HG03139 (cell line): Measurements from ENCODE around the gene DAZAP1.
"Not testable (repeated sequence)": the region's sequence is repeated elsewhere in the genome, so short reads cannot be mapped to it uniquely, and the experiment has no call there.

Source experiments
- ATAC-seq: cut with Tn5 transposase; IDR thresholded peaks from one replicate; pipeline ENCODE4 v1.9.1; 2021; ENCODE audit not compliant: unreplicated experiment

The DAZAP1 gene

GRCh38 chr19:1471010-1471514 is 63.7 kb downstream of the DAZAP1 start:
- no peak for ATAC-seq

- no peak for ATAC-seq
Measured at GRCh38 chr19:1471515-1472160, 64.3 kb downstream of the DAZAP1 start.

DNA sequence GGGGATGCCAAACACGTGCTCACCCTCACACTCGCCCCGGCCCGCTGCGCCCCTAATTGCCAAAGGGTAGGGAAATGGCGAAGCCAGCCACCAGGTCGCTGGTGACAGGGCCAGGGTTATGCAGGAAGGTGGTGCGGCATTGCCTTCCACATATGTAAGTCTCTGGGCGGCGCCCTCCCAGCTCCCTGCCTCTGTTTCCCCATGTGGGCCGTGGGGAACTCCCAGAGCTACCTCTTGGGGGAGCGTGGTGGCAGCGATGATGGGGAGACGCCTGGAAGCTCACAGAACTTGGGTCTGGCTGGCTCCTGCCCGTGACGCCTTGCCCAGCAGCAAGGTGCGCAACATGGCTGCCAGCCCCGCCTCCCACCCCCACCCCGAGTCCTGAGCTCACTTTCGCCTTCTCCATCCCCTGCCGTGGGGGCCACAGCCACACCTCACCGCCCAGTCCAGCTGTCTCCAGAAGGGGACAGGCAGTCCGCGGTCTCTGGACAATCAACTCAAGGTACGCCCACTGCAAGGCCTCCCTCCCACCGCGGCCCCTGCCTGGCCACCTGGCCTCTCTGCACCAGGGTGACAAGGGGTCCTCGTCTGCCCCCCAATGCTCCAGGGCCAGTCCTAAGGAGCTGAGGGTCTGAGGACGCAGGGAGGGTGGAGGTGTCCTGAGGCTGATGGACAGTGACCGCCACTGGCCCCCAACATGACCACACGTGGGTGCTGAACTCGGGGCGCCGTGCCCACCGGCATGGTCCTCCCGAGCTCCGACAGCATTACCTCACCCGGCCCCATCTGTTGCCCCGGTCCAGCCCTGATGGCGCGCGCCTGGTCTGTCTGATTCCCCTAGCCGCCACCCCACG is 65.1 kb downstream of the DAZAP1 start:
- no peak for ATAC-seq

DNA sequence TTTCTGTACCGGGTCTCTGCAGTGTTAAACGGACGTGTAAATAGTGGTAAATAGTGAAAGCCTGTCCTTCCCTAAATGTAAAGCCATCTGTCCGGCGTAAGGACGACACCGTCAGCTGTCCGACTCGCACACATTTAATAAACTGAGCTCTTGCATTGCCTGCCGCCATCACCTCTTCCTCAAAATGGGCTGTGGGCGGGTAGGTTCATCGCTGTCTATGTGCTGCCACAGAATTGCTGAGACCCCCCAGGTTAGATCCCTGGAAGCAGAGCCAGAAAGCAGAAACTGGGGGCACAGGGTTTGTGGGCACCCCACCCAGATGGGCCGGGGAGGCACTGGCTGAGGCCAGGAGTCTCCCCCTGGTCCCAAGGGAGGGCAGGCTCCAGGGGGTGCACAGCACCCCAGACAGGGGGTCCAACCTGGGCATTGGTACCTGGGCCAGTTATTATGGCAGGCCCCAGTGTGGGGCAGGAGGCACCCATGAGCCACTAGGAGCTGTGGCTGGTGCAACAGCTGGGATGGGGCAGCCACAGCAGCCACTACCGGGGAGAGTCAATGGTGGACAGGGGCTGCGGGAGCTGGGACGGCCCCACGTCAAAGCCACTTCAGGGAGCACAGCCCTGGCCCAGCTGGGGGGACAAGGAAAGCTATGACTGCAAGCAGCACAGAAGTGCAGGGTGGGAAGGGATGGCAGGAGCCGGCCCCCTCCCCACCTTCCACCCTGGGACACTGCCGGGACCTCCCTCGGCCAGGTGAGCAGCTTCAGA is 65.9 kb downstream of the DAZAP1 start:
- ATAC-seq, result no peak

DNA sequence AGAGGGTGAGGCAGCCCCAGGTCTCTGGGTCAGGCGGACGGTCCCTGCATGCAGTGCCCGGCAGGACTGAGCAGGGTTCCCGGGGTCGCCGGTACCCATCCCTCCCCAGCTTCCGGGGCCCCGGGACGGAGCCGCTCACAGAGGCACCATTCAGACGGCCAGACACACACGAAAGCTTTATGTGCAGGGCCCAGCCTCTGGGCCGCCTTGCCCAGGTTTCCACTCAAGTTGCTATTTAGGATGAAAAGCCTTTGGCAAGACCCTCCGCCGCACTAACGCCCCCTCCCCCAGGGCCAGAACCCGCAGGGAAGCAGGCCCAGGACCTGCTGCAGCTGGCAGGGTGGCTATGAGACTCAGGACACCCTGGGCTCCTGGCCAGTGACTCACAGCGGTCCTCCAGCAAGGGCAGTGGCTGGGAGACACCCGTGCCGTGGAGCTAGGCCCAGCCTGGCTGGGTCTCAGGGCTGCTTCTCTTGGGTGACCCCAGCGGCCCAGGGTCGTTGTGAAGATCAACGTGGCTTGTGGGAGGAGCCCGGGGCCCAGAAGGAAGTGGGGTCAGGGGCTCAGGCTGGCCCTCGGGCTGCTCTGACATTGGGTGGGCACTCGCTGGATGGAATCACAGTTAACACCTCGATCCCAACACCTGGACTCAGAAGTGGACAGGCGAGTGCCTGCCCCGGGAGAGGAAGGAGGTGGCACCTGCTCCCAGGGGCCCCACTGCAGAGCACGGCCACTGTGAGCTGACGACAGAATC is 66.8 kb downstream of the DAZAP1 start:
- no peak for ATAC-seq

DNA sequence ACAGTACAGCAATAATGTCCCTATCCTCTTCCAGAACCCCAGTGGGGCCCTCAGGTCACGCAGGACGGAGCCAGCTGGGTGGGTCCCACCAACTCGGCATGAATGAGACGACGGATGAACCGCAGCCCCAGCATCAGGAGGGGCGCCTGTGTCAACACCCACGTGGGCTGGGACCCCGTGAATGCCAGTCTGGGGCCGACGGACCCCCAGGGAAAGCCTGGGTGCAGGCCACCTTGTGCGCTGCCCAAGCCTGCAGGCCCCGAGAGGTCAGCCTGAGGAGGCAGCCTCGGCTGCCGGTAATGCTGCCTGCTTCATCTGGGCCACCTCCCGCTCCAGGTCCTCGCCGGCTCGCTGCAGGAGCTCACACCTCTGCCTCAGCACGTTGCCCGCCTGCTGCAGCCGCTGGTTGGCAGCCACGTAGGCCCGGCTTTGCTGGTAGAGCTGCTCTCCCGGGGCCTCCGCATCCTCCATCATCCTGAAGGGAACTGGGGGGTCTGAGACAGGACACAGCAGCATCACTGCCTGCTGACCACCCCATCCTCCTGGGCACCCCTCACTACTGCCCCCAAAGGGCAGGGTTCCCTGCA is 67.5 kb downstream of the DAZAP1 start:
- ATAC-seq, result no peak

GRCh38 chr19:1475751-1476437 is 68.5 kb downstream of the DAZAP1 start:
- no peak for ATAC-seq

DNA sequence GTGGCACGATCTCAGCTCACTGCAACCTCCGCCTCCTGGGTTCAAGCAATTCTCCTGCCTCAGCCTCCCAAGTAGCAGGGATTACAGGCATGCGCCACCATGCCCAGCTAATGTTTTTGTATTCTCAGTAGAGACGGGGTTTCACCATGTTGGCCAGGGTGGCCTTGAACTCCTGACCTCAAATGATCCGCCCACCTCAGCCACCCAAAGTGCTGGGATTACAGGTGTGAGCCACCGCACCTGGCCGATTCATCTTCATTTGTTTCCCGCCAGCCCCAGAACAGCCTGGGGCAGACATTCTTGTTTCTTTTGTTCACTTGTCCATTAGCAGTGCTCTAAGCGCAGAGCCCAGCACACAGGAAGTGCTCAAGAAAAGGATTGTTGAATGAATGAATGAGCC is 69.7 kb downstream of the DAZAP1 start:
- not testable (repeated sequence) for ATAC-seq

DNA sequence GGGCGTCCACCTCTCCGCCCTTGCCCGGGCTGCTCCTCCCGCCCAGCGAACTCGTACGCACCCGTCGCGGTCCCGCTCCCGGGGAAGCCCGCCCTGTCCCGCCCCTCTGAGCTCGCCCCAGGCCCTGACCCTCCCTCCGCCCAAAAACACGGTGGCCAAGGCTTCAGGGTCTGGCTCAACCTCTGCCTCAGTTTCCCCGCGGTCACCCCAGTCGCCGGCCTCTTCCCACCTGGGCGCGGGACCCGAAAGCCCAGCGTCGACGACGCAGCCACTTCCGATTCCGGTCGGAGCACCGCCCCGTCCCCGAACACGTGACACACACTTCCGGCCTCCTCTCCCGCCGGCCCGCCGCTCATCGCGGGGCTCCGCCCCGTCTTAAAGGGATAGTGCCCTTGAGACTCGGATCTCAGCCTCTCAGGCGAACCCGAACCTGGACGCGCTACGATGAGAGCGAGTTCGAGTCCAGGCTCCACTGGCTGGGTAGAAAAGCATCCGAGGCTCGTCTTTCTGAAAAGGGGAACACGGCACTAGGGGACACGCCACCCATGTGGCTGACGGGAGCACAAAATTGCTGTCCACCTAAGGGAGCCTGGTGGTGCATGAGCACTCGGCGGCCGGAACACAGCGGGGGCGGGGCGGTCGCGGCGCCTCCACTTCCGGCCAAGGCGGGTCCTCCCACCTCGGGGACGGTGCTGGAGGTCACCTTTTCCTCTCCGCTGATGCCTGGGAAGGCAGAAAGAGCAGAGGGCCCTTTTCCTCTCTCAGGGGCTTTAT is 71.7 kb downstream of the DAZAP1 start, which contains the start of gene C19orf25:
Gene C19orf25 (minus strand): TSS at position 282 of the 774 bp plus-strand sequence. CDS start 312 bp downstream, outside the sequence.
- peak; percentile 69 for ATAC-seq

DNA sequence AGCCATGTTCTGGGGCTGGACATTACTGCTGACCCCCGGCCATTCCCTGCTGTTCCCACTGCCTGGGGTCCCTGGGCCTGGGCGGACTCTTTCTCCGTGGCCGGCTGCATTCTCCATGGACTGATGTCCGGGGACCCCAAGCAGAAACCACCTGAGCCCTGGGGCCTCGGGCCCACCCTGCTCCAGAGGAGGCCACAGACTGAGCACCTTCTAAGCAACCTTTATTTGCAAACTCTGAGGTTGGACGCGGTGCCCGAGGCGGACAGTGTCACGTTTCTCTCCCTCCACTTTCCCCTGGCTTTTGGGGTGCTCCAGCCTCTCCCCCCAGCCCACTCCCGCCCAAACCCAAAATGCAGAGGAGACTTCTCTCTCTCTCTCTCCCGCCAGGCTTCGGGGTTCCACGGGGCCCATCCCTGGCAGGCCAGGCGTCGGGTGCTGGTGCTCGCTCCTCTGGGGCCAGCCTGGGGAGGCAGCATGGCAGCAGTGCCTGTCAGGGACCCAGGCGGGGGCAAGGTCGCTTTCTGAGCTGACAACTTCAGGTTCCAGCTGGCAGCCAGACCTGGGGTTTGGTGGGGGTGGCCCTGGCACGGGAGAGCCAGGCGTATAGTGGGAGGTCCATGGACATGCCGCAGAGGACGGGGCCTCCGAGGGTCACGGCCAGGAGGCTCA is 74.0 kb downstream of the DAZAP1 start:
- no peak for ATAC-seq

- ATAC-seq, result no peak
Measured at GRCh38 chr19:1481893-1482360, 74.5 kb downstream of the DAZAP1 start.

DNA sequence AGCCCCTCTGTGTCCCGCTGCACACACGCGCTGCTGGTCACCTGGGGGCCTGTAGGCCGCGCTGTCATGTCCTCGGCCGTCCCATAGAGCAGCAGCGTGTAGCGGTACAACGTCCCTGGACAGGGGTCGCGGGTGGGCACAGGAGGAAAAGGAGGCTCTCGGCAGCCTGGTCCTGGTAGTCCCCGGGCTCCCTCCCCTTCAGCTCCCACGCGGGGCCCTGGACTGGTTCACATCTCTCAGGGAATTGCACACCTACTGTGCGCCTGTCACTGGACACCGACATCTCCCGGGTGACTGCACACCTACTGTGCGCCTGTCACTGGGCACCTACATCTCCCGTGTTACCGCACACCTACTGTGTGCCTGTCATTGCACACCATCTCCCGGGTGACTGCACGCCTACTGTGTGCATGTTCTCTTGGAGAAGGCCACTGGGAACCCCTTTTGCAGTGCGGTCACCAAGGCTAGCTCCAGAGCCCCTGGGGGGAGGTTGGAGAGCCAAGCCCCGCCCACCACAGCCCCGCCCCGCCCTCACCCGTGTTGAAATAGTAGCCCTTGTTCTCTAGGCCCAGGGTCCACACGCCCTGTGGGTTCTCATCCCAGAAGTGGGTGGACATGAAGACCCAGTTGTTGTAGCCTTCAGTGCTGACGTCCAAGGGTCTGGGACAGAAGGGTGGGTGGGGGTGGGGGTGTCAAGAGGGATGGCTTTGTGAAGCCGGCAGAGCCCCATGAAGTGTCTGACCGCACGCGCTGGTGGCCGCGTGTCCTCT is 75.2 kb downstream of the DAZAP1 start:
- no peak for ATAC-seq

DNA sequence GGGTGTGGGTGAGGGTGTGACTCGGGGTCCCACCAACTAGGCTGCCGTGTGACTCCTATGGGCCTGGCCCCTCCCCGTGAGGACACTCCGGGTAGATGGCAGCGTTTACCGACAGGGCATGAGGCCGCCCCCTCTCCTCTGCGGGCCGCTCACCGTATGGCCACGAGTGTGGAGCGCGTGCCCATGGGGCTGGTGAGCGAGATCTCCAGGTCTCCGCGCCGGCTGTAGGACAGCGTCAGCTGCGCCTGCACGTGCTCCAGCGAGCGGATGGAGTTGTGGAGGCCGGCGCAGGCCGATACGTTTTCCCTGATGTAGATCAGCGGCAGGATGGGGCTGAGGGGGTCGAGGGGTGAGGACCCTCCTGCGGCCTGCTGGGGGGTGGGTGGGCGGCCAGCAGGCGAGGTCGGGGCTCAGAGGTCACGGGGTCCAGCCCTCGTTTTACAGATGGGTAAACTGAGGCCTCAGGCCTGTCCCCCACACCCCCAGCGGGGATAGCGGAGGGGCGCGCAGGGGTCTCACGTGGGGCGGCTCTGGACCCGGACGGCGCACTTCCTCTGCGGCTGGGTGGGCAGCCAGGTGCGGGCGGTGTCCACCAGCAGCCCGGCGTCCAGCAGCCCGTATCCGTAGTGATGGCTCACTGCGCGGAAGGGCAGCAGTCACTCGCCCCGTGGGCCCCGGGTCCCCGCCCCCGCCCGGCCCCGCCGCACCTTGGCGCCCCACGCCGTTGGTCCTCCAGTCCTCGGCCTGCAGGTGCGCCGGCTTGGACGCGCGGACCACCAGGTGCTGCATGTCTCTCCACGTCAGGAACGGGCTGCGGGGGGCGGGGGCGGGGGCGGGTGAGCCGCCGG is 76.0 kb downstream of the DAZAP1 start:
- no peak for ATAC-seq

DNA sequence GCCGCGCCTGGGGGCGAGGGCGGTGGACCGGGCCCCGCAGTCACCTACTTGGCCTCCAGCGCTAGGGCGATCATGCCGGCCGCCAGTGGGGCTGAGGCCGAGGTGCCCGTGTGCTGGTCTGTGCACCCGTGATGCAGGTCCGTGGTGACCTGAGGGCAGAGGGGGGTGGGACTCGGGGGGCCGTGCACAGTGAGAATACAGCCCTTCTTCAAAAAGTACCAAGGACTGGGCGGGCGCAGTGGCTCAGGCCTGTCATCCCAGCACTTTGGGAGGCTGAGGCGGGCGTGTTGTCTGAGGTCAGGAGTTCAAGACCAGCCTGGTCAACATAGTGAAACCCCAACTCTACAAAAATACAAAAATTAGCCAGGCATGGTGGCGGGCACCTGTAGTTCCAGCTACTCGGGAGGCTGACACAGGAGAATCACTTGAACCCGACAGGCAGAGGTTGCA is 76.6 kb downstream of the DAZAP1 start:
- no peak for ATAC-seq
